LoVo (cell line): ENCODE results near the gene DUSP5.

Experiments
- DNase-seq: peaks from one replicate; pipeline ENCODE4 v3.0.0-alpha.2; 2016; ENCODE audit warnings: low spot score

The DUSP5 gene

GRCh38 chr10:110501142-110501937, 3.6 kb downstream of the DUSP5 start:
- DNase-seq, result peak; percentile 90

DNA sequence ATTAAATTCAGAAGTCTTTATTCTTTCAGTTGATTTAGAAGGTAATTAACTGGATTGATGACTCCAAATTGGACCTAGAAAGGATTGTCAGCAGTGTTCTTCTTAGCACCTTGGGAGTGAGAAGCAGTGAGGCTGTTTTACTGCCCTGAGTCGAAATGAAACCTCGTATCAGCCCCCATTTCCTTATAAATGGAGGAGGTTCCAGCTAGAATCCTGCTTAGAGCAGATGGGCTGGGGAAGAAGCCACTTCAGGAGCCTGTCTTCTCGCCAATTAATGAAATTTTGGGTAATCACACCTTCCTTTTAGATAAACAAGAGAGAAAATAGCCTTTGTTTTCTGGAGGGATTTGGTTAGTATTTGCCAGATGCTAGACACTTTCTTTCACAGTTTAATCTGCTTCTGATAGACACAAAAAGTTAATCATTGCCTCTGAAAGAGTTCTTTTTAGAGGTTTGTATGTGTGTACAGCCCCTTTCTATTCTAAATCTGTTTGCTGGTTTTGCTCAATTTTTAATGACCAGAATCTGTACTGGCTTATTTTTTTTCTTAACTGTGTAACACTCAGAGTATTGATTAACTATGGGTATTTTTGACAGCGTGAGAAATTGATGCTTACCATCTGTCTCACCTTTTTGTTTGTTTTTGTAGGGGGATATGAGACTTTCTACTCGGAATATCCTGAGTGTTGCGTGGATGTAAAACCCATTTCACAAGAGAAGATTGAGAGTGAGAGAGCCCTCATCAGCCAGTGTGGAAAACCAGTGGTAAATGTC, 4.6 kb downstream of the DUSP5 start:
- DNase-seq, result no peak

DNA sequence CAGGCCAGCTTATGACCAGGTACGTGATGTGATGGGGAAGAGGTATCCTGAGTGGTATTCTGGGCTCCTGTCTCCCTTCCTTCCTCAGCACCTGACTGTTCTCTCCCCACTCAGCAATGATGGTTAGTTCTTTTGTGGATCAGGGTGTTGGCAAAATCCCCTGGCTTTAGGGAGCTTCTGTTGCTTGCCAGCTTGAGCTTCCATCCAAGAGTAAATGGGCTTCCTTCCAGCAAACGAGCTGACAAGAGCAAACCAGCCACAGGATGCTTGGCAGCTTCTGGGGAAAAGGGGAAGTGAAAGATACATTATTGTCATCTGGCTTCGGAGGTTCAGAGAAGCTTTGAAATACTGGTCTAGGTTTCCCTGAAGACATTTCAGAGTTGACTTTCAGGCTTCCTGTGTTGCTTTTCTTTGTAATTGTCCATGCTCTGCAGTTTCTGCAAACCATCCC, 5.2 kb downstream of the DUSP5 start:
- DNase-seq, result no peak

DNA sequence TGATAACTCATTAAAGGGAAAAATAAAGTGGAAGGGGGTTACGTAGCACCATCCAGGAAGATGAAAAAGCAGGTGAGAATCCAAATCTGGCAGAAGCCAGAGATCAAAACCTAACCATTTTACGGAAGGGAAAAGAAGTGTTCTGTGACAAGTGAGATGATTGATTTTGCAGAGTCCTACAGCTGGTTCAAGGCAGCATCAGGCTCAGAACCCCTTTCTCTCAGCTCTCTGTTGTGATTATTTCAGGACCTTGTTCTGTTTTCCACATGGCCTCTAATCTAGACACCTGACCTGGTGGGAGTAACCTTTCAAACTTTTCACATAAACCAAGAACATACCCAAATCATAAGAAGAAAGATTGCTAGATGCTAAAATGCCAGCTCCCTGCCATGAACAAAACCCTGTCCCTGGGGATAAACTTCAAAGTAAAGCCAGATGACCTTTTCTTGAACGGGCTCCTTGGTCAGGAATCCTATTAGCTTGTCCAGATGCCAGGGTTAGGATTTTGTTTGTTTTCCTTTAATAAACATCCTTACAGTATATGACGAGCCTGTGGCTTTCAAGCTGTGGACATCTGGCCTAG, 5.9 kb downstream of the DUSP5 start:
- DNase-seq, result no peak

DNA sequence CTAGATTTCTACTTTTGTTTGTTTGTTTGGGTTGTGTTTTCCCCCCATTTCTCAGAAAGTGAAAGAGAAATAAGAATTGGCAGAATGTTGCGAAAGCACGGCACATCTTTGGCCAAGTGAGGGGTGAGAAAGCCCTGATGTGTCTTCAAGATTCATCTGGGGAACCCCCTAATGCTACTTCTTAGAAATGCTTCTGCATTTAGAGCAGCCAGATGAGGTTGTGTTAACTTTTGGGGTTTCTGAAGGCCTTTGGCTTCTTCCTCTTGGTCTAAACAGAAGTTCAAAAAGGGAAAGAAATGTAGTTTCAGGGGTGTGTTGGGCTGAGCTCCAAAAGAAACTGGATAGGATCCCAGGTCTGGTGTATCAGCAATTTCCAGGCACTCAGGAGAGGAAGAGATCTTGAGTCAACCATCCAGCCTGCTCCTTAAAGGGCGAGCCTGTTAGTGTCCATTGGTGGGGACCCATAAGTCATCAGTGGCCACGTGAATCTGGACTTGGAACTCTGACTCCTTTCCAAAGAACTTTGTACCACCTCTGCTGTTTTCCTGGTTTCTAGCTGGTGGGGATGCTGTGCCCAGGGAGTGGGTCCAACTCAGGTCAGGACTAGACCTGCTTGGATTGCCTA, 6.5 kb downstream of the DUSP5 start:
- DNase-seq, result no peak

- no peak for DNase-seq
These were observed 7.5 kb downstream of the DUSP5 start for GRCh38 chr10:110505130-110505770.

- no peak for DNase-seq
These were observed 8.7 kb downstream of the DUSP5 start for GRCh38 chr10:110506448-110506847.

- no peak for DNase-seq
These were observed 9.6 kb downstream of the DUSP5 start for GRCh38 chr10:110507346-110507745.

GRCh38 chr10:110508159-110508788, 10.6 kb downstream of the DUSP5 start:
- DNase-seq, result no peak

- no peak for DNase-seq
These were observed 11.3 kb downstream of the DUSP5 start for GRCh38 chr10:110508806-110509544.

DNA sequence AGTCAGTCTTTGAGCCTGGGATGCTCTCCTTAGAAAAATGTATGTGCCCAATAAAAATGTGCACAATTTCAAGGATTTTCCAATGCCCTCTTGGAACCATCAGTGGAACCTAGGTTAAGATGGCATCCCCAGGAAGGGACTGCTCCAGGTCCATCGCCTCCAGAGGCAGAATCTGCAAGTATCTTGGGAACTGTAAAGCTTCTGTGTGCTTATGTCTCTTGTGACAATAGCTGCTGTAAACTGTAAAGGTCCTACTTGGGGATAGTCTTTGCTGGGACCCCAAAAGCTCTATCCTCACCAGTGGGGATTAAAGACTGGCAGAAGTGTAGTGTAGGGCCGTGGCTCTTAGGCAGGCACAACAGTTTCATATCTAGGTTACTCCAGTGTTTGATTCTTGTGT, 11.9 kb downstream of the DUSP5 start:
- DNase-seq, result no peak

DNA sequence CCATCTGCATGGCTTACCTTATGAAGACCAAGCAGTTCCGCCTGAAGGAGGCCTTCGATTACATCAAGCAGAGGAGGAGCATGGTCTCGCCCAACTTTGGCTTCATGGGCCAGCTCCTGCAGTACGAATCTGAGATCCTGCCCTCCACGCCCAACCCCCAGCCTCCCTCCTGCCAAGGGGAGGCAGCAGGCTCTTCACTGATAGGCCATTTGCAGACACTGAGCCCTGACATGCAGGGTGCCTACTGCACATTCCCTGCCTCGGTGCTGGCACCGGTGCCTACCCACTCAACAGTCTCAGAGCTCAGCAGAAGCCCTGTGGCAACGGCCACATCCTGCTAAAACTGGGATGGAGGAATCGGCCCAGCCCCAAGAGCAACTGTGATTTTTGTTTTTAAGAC, 12.4 kb downstream of the DUSP5 start:
- no peak for DNase-seq

DNA sequence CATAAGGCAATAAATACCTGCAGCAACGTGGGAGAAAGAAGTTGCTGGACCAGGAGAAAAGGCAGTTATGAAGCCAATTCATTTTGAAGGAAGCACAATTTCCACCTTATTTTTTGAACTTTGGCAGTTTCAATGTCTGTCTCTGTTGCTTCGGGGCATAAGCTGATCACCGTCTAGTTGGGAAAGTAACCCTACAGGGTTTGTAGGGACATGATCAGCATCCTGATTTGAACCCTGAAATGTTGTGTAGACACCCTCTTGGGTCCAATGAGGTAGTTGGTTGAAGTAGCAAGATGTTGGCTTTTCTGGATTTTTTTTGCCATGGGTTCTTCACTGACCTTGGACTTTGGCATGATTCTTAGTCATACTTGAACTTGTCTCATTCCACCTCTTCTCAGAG, 13.0 kb downstream of the DUSP5 start:
- DNase-seq, result no peak

- DNase-seq, result no peak
These were observed 14.2 kb downstream of the DUSP5 start for GRCh38 chr10:110511734-110512449.

DNA sequence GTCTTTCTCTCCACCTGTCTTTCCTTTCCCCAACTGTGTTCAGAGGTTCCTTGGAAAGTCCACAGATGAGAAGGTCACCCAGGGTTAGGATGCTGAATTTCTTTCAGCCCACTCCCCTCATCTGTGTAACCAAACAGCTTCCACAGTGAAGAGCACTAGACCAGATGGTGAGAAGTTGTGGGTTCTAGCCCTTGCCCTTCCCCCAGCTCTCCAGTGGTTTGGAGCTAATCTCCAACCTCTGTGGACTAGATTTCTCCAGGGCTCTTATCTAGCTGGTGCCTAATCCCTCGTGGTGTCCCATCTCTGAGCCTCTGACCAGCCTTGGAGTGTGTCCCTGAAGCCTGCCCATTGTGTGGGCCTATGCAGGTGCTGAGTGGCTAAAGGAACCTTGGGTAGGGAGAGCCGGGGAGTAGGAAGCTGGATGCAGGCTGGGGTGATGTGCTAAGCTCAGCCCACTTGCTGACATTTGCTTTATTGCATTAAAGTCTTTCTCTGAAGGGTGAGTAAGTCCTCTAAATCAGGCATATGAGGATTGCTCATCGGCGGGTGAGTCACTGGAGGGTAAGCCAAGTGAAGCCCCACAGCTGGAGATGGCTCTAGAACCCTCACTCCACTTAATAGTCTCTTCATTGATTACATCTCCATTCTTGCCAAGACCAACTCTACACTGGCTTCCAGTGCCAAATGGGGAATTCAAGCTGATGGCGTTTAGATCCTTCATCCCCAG, 14.9 kb downstream of the DUSP5 start:
- DNase-seq, result no peak

DNA sequence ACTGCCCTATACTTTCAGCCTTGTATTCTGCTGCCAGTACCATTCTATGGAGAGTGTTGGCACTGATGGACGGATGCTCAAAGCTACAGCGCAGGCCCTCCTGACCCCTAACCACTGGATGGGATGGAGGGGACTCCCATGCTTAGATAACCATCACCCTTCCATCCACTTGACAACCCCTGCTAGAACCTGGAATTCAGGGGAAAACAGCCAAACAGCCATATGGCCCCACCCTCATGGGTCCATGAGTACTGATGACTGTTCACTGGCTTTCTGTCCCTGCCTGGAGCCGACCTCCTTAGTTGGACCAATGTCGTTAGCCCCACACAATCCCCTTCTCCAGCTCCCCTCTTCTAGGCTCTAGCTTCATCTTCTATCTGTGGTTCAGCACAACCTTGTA, 16.2 kb downstream of the DUSP5 start:
- no peak for DNase-seq

- DNase-seq, result no peak
These were observed 17.1 kb downstream of the DUSP5 start for GRCh38 chr10:110514848-110515247.

DNA sequence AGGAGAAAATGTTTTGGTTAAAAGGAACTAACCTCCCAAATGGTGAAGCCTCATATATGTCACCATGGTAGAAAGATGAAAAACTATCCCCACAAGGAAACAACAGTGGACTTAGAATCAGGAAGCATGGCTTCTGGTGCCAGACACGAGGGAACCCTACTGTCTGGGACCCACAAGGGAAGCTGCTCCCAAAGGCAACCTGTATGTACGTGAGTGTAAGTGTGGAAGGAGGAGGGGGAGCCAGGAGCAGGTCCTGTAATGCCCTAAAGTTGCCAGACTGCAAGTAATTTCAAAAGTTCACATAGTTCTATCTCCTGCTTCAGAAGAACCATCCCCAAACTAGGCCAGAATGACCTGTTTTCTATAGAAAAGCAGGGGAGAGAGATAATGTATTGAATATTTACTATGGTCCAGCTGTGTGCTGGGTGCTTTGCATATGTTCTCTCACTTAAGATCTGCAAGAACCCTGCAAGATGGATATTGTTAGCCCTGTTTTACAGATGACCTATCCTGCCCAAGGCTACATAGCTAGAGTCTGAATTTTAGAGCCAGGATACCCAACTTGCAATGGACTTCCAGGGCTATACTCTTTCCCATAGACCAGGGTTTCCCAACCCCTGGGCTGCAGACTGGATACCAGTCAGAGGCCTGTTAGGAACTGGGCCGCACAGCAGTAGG, 19.2 kb downstream of the DUSP5 start:
- no peak for DNase-seq
